ENCODE data around the gene BCL2L11.

BCL2L11 gene

DNA sequence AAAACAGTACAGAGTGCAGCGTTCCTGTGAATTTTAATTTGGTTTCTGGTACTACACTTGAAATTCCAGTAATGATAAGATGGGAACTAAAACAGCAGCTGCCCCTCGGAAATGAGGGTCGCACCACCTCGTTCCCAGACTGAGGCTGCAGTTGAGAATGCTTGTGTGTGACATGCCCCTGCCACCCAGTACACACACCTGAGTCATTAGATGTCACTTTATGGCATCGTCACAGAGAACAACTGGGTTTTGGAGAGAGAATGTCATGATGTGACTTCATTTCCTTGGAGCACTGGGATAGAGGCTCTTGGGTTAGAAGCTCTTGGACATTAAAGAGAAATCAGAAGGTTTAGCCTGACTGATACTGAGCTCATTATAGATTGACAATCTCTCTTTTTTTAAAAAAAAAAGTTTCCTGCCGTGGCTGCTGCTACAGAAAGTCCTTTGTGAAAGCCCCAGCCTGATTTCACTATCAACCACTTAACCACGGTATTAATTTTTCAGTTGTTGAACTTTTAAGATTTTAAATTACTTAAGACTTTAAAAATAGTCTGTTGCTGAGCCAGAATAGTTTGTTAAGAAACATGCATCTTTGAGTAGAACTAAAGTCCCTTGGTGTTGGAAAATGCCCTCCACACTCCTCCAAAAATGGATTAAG lies 24.5 kb downstream of the BCL2L11 start:
- H3K9me3 ChIP-seq: no peaks in the 10 kb centered on the region
- no peak for DNase-seq
- H3K4me3 ChIP-seq (ENCODE audit: low read depth, low read length): no peak overlapping the region
- TF ChIP-seq, protein P1, sequence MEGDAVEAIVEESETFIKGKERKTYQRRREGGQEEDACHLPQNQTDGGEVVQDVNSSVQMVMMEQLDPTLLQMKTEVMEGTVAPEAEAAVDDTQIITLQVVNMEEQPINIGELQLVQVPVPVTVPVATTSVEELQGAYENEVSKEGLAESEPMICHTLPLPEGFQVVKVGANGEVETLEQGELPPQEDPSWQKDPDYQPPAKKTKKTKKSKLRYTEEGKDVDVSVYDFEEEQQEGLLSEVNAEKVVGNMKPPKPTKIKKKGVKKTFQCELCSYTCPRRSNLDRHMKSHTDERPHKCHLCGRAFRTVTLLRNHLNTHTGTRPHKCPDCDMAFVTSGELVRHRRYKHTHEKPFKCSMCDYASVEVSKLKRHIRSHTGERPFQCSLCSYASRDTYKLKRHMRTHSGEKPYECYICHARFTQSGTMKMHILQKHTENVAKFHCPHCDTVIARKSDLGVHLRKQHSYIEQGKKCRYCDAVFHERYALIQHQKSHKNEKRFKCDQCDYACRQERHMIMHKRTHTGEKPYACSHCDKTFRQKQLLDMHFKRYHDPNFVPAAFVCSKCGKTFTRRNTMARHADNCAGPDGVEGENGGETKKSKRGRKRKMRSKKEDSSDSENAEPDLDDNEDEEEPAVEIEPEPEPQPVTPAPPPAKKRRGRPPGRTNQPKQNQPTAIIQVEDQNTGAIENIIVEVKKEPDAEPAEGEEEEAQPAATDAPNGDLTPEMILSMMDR (IDR thresholded peaks at IDR 0.05; ENCODE audit: low read depth, low read length): no peak
- peaks cover 3% of the 10 kb centered on the region; the same call in 1 of the 2 replicates for H3K36me3 ChIP-seq
- no peaks in the 10 kb centered on the region for H3K27me3 ChIP-seq
- H3K4me1 ChIP-seq: peaks cover 6% of the 10 kb centered on the region; the same call in 1 of the 2 replicates

DNA sequence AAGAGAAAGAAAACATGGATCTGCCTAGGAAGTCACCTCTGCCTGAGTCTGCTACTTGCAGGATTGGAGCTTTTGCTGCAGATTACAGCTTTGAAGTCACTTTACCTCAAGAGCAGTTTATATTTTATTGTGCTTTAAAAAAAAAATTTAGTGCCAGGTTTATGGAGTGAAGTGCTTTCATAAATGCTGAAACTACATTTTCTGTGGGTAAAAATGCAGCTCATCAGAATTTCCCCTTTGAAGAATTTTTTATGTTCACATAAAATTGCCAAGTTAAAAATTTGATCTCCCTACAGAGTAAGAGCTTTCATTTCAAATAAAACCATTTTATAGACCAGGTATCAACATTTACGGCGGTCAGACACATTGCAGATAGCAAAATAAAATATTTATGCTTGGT lies 25.2 kb downstream of the BCL2L11 start:
- Histone ChIP-seq H3K36me3 (peaks cover 4% of the 10 kb centered on the region; the same call in 1 of the 2 replicates), H3K27me3 (no peaks in the 10 kb centered on the region), H3K4me3 (ENCODE audit: low read depth, low read length) (no peak overlapping the region), H3K4me1 (peaks cover 6% of the 10 kb centered on the region; the same call in 1 of the 2 replicates), H3K9me3 (no peaks in the 10 kb centered on the region)
- TF ChIP-seq, protein P1 (IDR thresholded peaks at IDR 0.05; ENCODE audit: low read depth, low read length): no peak
- no peak for DNase-seq

DNA sequence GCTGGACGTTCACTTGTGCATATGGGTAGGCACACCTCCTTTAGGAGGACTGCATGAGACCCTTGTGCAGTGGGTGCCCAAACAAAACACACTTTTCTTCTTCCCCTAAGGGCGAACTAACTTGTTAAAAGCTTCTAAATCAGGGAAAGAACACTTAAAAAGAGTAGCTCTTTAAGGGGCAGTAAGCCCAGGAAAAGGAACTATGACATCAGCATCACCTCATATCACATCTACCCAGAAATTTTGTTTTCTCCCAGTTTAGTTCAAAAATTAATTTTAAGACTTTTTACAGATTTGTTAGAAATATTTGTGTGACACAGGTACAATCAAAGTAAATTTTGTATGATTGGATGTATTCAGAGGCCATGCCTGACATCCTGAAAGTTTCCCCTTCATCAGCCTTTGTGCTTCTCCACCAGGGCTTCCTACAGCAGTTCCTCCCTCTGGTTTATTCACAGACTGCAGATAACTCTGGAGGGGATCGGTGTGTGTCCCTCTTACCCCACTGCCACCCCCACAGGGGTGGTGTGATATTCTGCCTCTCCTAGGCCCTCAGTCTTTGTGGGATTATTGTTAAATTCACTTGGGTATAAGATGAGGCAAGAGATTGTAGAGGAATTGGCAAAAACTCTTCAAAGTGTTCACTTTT lies 27.6 kb downstream of the BCL2L11 start:
- peaks cover 11% of the 10 kb centered on the region for H3K36me3 ChIP-seq
- H3K4me3 ChIP-seq (ENCODE audit: low read depth, low read length): no peak overlapping the region
- TF ChIP-seq, protein P1 (IDR thresholded peaks at IDR 0.05; ENCODE audit: low read depth, low read length): no peak
- H3K9me3 ChIP-seq: no peaks in the 10 kb centered on the region
- DNase-seq: no peak
- peaks cover 6% of the 10 kb centered on the region; the same call in 1 of the 2 replicates for H3K4me1 ChIP-seq
- no peaks in the 10 kb centered on the region for H3K27me3 ChIP-seq

DNA sequence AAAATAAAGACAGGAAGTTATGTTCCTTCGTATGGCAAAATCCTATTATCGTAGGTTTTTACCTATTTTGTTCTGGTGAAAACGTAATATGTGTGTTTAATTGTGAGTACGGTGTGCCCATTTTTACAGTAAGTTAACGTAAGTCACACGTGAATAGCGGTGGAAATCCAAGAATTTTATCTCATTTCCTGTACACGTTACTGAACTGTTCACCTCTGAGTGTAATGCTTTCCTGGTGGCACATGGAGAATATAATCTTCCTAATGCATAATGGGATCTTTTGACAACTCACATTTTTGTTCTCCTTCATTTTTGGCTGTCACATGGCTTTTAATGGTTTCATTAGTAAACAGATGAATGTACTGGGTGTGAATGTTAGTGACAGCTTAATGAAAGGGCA lies 28.2 kb downstream of the BCL2L11 start:
- Histone ChIP-seq H3K36me3 (peaks cover 11% of the 10 kb centered on the region), H3K4me1 (peaks cover 6% of the 10 kb centered on the region; the same call in 1 of the 2 replicates), H3K4me3 (ENCODE audit: low read depth, low read length) (no peak overlapping the region), H3K9me3 (no peaks in the 10 kb centered on the region), H3K27me3 (no peaks in the 10 kb centered on the region)
- no peak for DNase-seq
- TF ChIP-seq, protein P1 (IDR thresholded peaks at IDR 0.05; ENCODE audit: low read depth, low read length): no peak

DNA sequence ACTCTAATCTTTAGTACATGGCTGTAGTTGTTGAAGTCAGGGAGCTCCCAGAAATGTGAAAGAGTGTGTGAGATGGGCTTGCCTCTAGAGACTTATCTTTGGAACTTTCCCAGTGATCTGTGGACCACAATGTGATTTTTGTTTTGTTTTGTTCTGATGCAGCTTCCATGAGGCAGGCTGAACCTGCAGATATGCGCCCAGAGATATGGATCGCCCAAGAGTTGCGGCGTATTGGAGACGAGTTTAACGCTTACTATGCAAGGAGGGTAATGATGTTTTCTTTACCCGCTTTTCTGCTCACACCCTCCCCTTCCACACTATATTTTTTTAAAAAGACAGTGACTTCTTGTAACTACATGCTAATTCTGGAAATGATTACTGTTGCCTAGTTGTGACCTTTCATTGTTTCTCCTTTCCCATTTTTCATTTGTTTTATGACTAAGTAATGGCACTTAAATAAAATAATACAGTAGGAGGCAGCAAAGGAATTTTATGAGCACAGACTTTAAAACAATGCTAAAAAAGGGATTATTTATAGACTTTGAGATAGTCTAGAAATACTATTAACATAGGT lies 29.3 kb downstream of the BCL2L11 start:
- peaks cover 11% of the 10 kb centered on the region for H3K36me3 ChIP-seq
- TF ChIP-seq, protein P1 (IDR thresholded peaks at IDR 0.05; ENCODE audit: low read depth, low read length): no peak
- no peak overlapping the region for H3K4me3 ChIP-seq (ENCODE audit: low read depth, low read length)
- no peaks in the 10 kb centered on the region for H3K27me3 ChIP-seq
- H3K4me1 ChIP-seq: peaks cover 6% of the 10 kb centered on the region; the same call in 1 of the 2 replicates
- H3K9me3 ChIP-seq: no peaks in the 10 kb centered on the region
- no peak for DNase-seq

DNA sequence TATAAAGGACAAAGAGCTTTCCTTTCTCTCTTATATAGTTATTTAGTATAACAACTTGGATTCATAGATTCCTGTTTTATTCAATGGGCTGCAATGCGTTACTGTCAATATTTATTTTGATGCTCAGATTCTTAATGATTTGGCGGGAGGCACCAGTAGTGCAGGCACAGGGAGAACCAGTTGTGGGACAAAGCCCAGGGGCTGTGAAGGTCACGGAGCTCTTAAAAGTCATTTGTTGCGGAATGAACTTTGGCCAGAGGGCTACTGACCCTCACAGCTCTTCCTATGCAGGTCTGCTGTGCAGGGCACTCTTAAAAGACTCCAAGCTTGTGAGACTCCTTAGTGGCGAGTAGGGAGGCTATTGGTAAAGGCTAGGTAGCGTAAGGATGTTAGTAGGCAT lies 34.0 kb downstream of the BCL2L11 start:
- Histone ChIP-seq H3K9me3 (no peaks in the 10 kb centered on the region), H3K36me3 (peaks cover 11% of the 10 kb centered on the region), H3K27me3 (no peaks in the 10 kb centered on the region), H3K4me1 (no peaks in the 10 kb centered on the region), H3K4me3 (ENCODE audit: low read depth, low read length) (no peak overlapping the region)
- DNase-seq: no peak
- TF ChIP-seq, protein P1 (IDR thresholded peaks at IDR 0.05; ENCODE audit: low read depth, low read length): no peak
